Mesendoderm (in vitro differentiated cells): ENCODE results near the gene RIC8B.

ENCODE experiments used
- DNase-seq: peaks from one replicate; pipeline ENCODE4 v3.0.0; 2013
- H2AK5ac ChIP-seq: 2 replicates; pipeline ENCODE4 v1.6.1; 2013; ENCODE audit warnings: low read length, inconsistent platforms
- H2BK120ac ChIP-seq: 2 replicates; pipeline ENCODE4 v1.6.1; 2013; ENCODE audit warnings: low read depth, mild to moderate bottlenecking, low read length, moderate library complexity, mixed read lengths
- H2BK15ac ChIP-seq: replicated peaks from 2 replicates; pipeline ENCODE4 v1.6.1; 2013; ENCODE audit warnings: low read depth, mild to moderate bottlenecking, moderate library complexity
- H2BK5ac ChIP-seq: 2 replicates; pipeline ENCODE4 v1.6.1; 2013; ENCODE audit warnings: low read length, inconsistent platforms
- H3K18ac ChIP-seq: 2 replicates; pipeline ENCODE4 v1.6.1; 2013; ENCODE audit warnings: mild to moderate bottlenecking, low read length, mixed read lengths
- H3K23ac ChIP-seq: one replicate; pipeline ENCODE4 v1.6.1; 2013; ENCODE audit warnings: low read length
- H3K27ac ChIP-seq: 2 replicates; pipeline ENCODE4 v1.5.1; 2013; ENCODE audit warnings: low read depth, mild to moderate bottlenecking, inconsistent platforms, low read length, moderate library complexity
- H3K27me3 ChIP-seq: 2 replicates; pipeline ENCODE4 v1.6.1; 2013; ENCODE audit warnings: low read length, control low read depth, mild to moderate bottlenecking, inconsistent platforms; ENCODE audit not compliant: insufficient read depth, poor library complexity
- H3K36me3 ChIP-seq: 2 replicates; pipeline ENCODE4 v1.6.1; 2013; ENCODE audit warnings: low read length, inconsistent platforms; ENCODE audit not compliant: control insufficient read depth, insufficient read depth
- H3K4ac ChIP-seq: one replicate; pipeline ENCODE4 v1.6.1; 2013; ENCODE audit warnings: low read depth, mild to moderate bottlenecking, low read length, moderate library complexity
- H3K4me1 ChIP-seq: 2 replicates; pipeline ENCODE4 v1.6.1; 2013; ENCODE audit warnings: low read depth, low read length, inconsistent platforms; ENCODE audit not compliant: control insufficient read depth
- H3K4me2 ChIP-seq: 2 replicates; pipeline ENCODE4 v1.6.1; 2013; ENCODE audit warnings: low read length
- H3K4me3 ChIP-seq: 2 replicates; pipeline ENCODE4 v1.5.1; 2013; ENCODE audit warnings: mild to moderate bottlenecking, low read length
- H3K56ac ChIP-seq: one replicate; pipeline ENCODE4 v1.6.1; 2013; ENCODE audit warnings: low read length
- H3K79me1 ChIP-seq: 2 replicates; pipeline ENCODE4 v1.6.1; 2013; ENCODE audit warnings: low read length, inconsistent platforms
- H3K79me2 ChIP-seq: 2 replicates; pipeline ENCODE4 v1.6.1; 2013; ENCODE audit warnings: mild to moderate bottlenecking, low read length; ENCODE audit not compliant: control insufficient read depth, insufficient read depth
- H3K9ac ChIP-seq: 2 replicates; pipeline ENCODE4 v1.6.1; 2013; ENCODE audit warnings: low read length, inconsistent platforms
- H4K5ac ChIP-seq: one replicate; pipeline ENCODE4 v1.6.1; 2013; ENCODE audit warnings: low read length
- H4K8ac ChIP-seq: one replicate; pipeline ENCODE4 v1.6.1; 2013; ENCODE audit warnings: low read depth, mild to moderate bottlenecking, control low read depth, low read length, moderate library complexity
- WGBS: extraction: QIAGEN DNeasy Blood & Tissue Kit; methylation state at CpG from one replicate; pipeline ENCODE4 v1.1.7; 2013; ENCODE audit warnings: low lambda C conversion rate, missing lambda C conversion rate; ENCODE audit not compliant: insufficient coverage; ENCODE audit errors: extremely low coverage; 5-methylcytosine and 5-hydroxymethylcytosine counted together

The RIC8B gene

GRCh38 chr12:106733660-106734059 is 40.8 kb upstream of the RIC8B start:
- Histone ChIP-seq H3K79me1 (no peaks in the 10 kb centered on the region), H2AK5ac (no peak overlapping the region), H3K27ac (no peak overlapping the region), H2BK5ac (no peak overlapping the region), H3K9ac (no peak overlapping the region), H3K56ac (no peak overlapping the region), H3K18ac (no peak overlapping the region), H4K5ac (no peak overlapping the region), H4K8ac (no peak overlapping the region), H2BK15ac (no peak overlapping the region), H3K36me3 (no peaks in the 10 kb centered on the region), H3K4me1 (no peaks in the 10 kb centered on the region), H3K23ac (no peak overlapping the region), H3K4me3 (no peak overlapping the region), H3K4ac (no peak overlapping the region), H3K79me2 (no peaks in the 10 kb centered on the region), H3K4me2 (no peak overlapping the region), H2BK120ac (no peak overlapping the region), H3K27me3 (no peaks in the 10 kb centered on the region)
- no CpG with 5 or more reads among the region's 4 CpGs for WGBS
- no peak for DNase-seq

GRCh38 chr12:106736051-106736957 is 38.2 kb upstream of the RIC8B start:
- H2AK5ac ChIP-seq = no peak overlapping the region
- no peaks in the 10 kb centered on the region for H3K79me1 ChIP-seq
- no peak overlapping the region for H3K27ac ChIP-seq
- no peak overlapping the region for H3K4me3 ChIP-seq
- no CpG with 5 or more reads among the region's 9 CpGs for WGBS
- no peak overlapping the region for H3K9ac ChIP-seq
- no peak overlapping the region for H2BK5ac ChIP-seq
- no peak overlapping the region for H3K56ac ChIP-seq
- H2BK120ac ChIP-seq = no peak overlapping the region
- no peak overlapping the region for H3K18ac ChIP-seq
- DNase-seq = peak; percentile 42
- H3K4me1 ChIP-seq = no peaks in the 10 kb centered on the region
- no peak overlapping the region for H2BK15ac ChIP-seq
- H4K5ac ChIP-seq = no peak overlapping the region
- H3K79me2 ChIP-seq = no peaks in the 10 kb centered on the region
- no peak overlapping the region for H4K8ac ChIP-seq
- H3K4ac ChIP-seq = no peak overlapping the region
- H3K27me3 ChIP-seq = no peaks in the 10 kb centered on the region
- H3K36me3 ChIP-seq = no peaks in the 10 kb centered on the region
- no peak overlapping the region for H3K4me2 ChIP-seq
- H3K23ac ChIP-seq = no peak overlapping the region

- Histone ChIP-seq H4K8ac (no peak overlapping the region), H3K4me2 (no peak overlapping the region), H2BK15ac (no peak overlapping the region), H3K79me2 (no peaks in the 10 kb centered on the region), H3K79me1 (no peaks in the 10 kb centered on the region), H3K4me3 (no peak overlapping the region), H3K36me3 (no peaks in the 10 kb centered on the region), H3K4ac (no peak overlapping the region), H2BK120ac (no peak overlapping the region), H3K27ac (no peak overlapping the region), H3K23ac (no peak overlapping the region), H2AK5ac (no peak overlapping the region), H3K9ac (no peak overlapping the region), H3K18ac (no peak overlapping the region), H2BK5ac (no peak overlapping the region), H3K27me3 (no peaks in the 10 kb centered on the region), H4K5ac (no peak overlapping the region), H3K4me1 (peaks cover 1% of the 10 kb centered on the region), H3K56ac (no peak overlapping the region)
- DNase-seq = no peak
- no CpG with 5 or more reads among the region's 4 CpGs for WGBS
Measured at GRCh38 chr12:106739318-106739717, 35.2 kb upstream of the RIC8B start.

GRCh38 chr12:106739815-106740530 is 34.5 kb upstream of the RIC8B start:
- peak; percentile 41 for DNase-seq

GRCh38 chr12:106740818-106741217 is 33.7 kb upstream of the RIC8B start:
- Histone ChIP-seq H3K18ac (no peak overlapping the region), H3K27me3 (no peaks in the 10 kb centered on the region), H4K5ac (no peak overlapping the region), H2AK5ac (no peak overlapping the region), H4K8ac (no peak overlapping the region), H3K56ac (no peak overlapping the region), H3K79me1 (no peaks in the 10 kb centered on the region), H3K27ac (no peak overlapping the region), H3K4ac (no peak overlapping the region), H3K23ac (no peak overlapping the region), H3K4me1 (peaks cover 1% of the 10 kb centered on the region), H2BK120ac (no peak overlapping the region), H3K4me2 (no peak overlapping the region), H3K79me2 (no peaks in the 10 kb centered on the region), H3K9ac (no peak overlapping the region), H3K36me3 (no peaks in the 10 kb centered on the region), H2BK5ac (no peak overlapping the region), H3K4me3 (no peak overlapping the region), H2BK15ac (no peak overlapping the region)
- no peak for DNase-seq
- WGBS = no CpG with 5 or more reads among the region's 5 CpGs

More at GRCh38 chr12:106739815-106740530, 34.5 kb upstream of the RIC8B start:
- Histone ChIP-seq H3K9ac (no peak overlapping the region), H3K27ac (no peak overlapping the region), H2BK15ac (no peak overlapping the region), H3K18ac (no peak overlapping the region), H3K4ac (no peak overlapping the region), H3K79me1 (no peaks in the 10 kb centered on the region), H2BK5ac (no peak overlapping the region), H2AK5ac (no peak overlapping the region), H3K4me3 (no peak overlapping the region), H3K4me1 (peaks cover 1% of the 10 kb centered on the region), H3K27me3 (no peaks in the 10 kb centered on the region), H4K8ac (no peak overlapping the region), H3K56ac (no peak overlapping the region), H4K5ac (no peak overlapping the region), H3K79me2 (no peaks in the 10 kb centered on the region), H3K36me3 (no peaks in the 10 kb centered on the region), H2BK120ac (no peak overlapping the region), H3K23ac (no peak overlapping the region), H3K4me2 (no peak overlapping the region)
- no CpG with 5 or more reads among the region's 10 CpGs for WGBS
